Stimulated activated CD4-positive, alpha-beta T cell treated with anti-CD3 and anti-CD28 coated beads, TNF-alpha, amount 100 ng/mL, for 1 hour (primary cell): Measurements from ENCODE around the gene CENPT.
"Not testable (repeated sequence)": the region's sequence is repeated elsewhere in the genome, so short reads cannot be mapped to it uniquely, and the experiment has no call there.

Experiments used
- DNase-seq, 3 donors: peaks; one replicate each; pipeline ENCODE4 v3.0.0-alpha.2; 2020; ENCODE audit warnings: low read depth in 3 of 3, low spot score in 1 of 3

Gene CENPT

GRCh38 chr16:67874372-67874771 is 26.9 kb upstream of the CENPT start:
- no peak for DNase-seq

DNA sequence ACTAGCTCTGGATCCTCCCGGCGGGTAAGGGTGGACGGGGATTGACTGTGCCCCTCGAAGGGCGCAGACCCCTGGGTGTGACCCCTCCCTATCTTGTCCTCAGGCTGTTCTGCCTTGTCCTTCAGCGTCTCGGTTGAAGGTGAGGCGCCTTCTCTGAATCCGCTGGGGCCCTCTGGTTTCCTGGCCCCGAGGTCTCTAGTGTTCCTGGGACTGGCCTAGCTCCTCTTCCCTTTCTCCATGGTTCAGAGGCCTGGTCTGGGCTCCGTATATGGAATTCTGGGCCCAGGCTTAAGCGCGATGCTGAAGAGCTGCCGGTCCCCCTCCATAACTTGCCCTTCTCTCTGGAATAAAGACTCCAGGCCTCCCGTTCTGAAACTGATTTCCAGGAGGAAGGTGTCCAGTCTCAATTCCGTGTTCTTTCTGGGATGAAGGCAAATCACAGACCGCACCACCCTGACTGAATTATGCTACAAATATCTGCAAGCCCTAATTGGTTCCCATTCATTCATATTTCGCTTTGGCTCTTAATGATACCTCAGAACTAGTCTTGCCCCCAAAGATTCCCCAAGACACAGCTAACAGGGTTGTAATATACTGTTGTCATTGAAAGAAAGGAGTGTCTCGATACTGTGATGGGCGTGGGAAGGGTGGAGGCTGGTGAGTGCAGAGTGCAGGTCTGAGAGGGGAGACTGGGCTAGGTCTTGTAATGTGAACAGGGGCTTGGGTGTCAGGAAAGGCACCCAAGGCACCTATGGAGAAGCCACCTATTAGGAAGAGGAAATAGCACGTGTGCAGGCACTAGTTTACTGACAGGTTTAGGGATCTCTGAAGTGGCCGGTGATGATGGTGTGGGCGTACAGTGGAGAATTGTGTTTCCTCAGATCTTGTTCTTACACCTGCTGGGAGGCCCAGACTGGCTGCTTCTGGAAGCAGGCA is 26.2 kb upstream of the CENPT start:
- no peak for DNase-seq

GRCh38 chr16:67872631-67873434 is 25.3 kb upstream of the CENPT start, which contains the start of gene EDC4:
TSS of gene EDC4 (plus strand) at chr16:67873052. CDS start at chr16:67873262, 210 bp downstream.
- peak; percentile 69 to 88 (median 78) for DNase-seq

- DNase-seq: no peak
Measured at GRCh38 chr16:67872131-67872630, 24.7 kb upstream of the CENPT start.

DNA sequence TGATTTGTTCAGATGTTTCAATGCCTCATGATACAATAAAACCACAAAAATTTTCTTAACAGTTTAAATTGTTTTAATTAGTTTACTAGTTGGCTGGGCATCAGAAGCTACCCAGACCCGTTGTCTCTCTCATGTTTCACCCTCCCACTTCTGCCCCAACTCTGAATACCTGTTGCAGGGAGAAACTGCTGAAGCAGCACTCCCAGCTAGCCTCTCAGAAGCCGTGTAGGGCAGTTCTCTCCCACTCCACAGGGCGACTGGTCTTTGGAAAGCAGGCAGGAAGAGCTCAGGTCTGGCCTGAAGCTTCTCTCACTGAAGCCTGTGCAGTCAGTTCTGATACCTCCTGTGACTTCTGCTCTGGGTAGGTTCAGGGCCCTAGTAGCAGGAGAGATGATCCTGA is 23.8 kb upstream of the CENPT start:
- DNase-seq: no peak

DNA sequence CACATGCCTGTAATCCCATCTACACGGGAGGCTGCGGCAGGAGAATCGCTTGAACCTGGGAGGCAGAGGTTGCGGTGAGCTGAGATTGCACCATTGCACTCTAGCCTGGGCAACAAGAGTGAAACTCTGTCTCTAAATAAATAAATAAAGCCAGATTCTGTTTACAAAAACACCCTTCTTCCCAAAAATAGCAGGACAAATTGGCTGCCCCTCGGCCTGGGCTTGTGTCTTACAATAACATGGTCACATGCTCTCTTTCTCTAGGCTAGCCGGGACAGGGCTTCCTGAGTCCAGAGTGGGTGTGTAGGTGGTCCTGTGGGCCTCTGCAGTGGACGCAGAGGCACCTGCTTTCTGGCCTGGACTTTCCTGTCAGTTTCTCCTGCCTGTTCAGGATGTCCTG is 22.2 kb upstream of the CENPT start:
- DNase-seq: no peak

DNA sequence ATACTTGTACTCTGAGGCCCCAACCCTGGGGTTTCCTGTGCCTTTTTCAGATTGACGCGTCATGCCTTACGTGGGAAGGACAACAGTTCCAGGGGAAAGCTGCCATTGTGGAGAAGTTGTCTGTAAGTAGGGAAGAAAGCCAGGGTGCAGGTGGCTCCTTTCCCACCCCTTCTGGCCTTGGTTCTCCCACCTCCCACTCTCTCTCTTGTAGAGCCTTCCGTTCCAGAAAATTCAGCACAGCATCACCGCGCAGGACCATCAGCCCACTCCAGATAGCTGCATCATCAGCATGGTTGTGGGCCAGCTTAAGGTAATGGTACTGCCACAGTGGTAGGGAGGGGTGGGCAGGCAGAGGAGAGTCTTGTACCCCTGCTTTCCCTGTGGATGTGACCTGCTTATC is 20.8 kb upstream of the CENPT start:
- no peak for DNase-seq

DNA sequence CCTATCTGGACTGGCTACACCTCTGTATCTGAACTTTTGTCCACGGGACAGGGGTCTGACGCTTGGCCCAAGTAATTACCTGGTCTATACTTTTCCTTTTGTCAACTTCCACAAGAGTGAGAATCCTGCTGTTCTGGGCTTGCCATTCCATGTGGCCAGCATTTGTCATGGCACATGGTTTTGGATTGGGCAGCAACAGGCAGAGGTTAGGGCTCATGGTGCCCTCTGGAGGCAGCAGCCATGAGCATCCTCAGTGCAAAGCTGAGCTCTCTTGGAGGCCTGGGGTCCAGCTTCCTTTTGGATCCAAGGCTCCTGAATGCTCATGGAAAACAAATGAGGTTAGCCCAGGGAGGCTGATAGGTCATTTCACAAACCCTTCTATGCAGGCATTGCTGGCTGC is 17.8 kb upstream of the CENPT start:
- no peak for DNase-seq

DNA sequence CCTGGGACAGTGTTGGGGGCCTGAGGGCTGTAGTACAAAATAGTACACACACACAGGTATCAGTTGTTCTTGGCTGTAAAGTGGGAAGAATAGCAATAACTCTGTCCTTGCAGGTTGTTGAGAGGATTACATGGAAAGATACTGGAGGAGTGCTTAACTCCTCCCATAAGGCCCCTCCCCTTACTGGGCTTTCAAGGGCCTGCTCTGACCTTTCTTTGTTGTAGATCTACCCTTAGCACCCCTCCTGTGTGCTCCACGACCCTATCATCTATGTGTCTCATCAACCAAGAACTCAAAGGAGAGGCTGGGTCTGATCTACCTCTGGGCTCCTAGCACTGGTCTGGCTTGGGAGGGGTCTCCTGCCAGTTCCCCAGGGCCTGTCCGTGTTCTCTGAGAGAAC is 17.1 kb upstream of the CENPT start:
- DNase-seq: no peak

GRCh38 chr16:67864044-67864443 is 16.6 kb upstream of the CENPT start:
- not testable (repeated sequence) for DNase-seq

GRCh38 chr16:67862623-67863583 is 15.4 kb upstream of the CENPT start:
- no peak for DNase-seq

DNA sequence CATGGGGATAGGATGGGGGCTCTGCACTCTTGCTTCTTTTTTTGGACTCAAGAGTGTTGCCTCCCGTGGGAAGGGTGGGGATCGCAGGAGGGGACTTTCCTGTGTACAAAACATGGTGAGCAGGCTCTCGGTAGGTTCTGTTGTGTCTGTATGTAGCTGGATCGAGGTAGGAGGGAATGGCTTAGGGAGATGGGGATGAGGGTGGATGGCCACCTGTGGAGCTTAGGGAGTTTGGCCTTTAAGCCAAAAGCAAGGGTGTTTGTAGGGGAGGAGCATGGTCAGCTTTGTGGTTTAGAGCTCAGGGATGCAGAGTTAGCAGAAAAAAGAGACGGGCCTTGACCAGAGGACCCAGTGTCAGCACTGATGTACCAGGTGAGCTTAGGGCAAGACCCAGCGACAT is 14.4 kb upstream of the CENPT start:
- no peak for DNase-seq

GRCh38 chr16:67860589-67861398 is 13.3 kb upstream of the CENPT start:
- DNase-seq: no peak

GRCh38 chr16:67858500-67858899 is 11.0 kb upstream of the CENPT start:
- DNase-seq: no peak

- no peak for DNase-seq
Measured at GRCh38 chr16:67857547-67858233, 10.2 kb upstream of the CENPT start.

GRCh38 chr16:67856927-67857546 is 9.5 kb upstream of the CENPT start:
- no peak for DNase-seq

- DNase-seq: no peak
Measured at GRCh38 chr16:67855789-67856188, 8.3 kb upstream of the CENPT start.

- no peak for DNase-seq
Measured at GRCh38 chr16:67853670-67854069, 6.2 kb upstream of the CENPT start.

DNA sequence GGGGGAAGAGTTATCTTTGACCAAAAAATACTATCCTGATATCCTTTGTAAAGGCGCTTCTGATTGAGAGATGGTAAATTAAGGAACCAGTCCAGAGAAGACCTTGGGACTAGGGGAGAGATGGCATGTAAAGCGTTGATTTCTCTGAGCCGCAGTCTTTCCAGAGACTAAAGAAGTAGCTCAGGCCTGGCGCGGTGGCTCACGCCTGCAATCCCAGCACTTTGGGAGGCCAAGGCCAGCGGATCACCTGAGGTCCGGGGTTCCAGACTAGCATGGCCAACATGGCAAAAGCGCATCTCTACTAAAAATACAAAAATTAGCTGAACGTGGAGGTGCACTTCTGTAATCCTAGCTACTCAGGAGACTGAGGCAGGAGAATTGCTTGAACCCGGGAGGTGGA is 625 bp upstream of the CENPT start:
- no peak for DNase-seq
